Stomach (tissue), 9 donors: Measurements from ENCODE around the gene APMAP. TPM values are rescaled to one million over a fixed set of nuclear protein-coding genes. Genes with fewer than 3 reads are reported as not detected.

ENCODE experiments used
- DNase-seq, 2 donors: peaks; one replicate each; pipeline versions ENCODE4 v3.0.0 to v3.0.0-alpha.2; 2013 to 2019
- H3K27ac ChIP-seq, 5 donors: fragments of 200-600 bp in 4 of 5; sonication (generic) in 4 of 5; one replicate each; pipeline ENCODE4 v1.5.1; 2013 to 2019; ENCODE audit warnings: mild to moderate bottlenecking in 1 of 5, moderate library complexity in 1 of 5
- H3K27me3 ChIP-seq, 3 donors: fragments of 200-600 bp; sonication (generic); one replicate each; pipeline ENCODE4 v1.5.1; 2017 to 2019; ENCODE audit warnings: mixed run types in 1 of 3
- H3K36me3 ChIP-seq, 4 donors: fragments of 200-600 bp; sonication (generic); 1 replicate in 3 of 4; 2 replicates in 1 of 4; pipeline ENCODE4 v1.5.1; 2016 to 2019
- H3K4me1 ChIP-seq, 4 donors: fragments of 200-600 bp; sonication (generic); one replicate each; pipeline ENCODE4 v1.5.1; 2016 to 2019
- H3K4me3 ChIP-seq, 4 donors: fragments of 200-600 bp; sonication (generic) in 3 of 4; one replicate each; pipeline ENCODE4 v1.5.1; 2016 to 2019; ENCODE audit warnings: mild to moderate bottlenecking in 1 of 4
- H3K9me3 ChIP-seq, 4 donors: fragments of 200-600 bp; sonication (generic); one replicate each; pipeline ENCODE4 v1.5.1; 2016 to 2019
- CTCF ChIP-seq, 7 experiments: fragments of 450-650 bp in 4 of 7; fragments of 200-600 bp in 3 of 7; sonication (generic) in 3 of 7; IDR thresholded peaks; one replicate each; pipeline ENCODE4 v1.5.1; 2016 to 2019; ENCODE audit warnings: antibody characterized with exemption in 7 of 7, control low read depth in 2 of 7, mild to moderate bottlenecking in 1 of 7
- EP300 ChIP-seq: sonication (generic); formaldehyde crosslinking; IDR thresholded peaks from one replicate; pipeline ENCODE4 v1.6.1; 2017; ENCODE audit warnings: antibody characterized with exemption
- POLR2A ChIP-seq, 4 donors: fragments of 450-650 bp; IDR thresholded peaks; one replicate each; pipeline ENCODE4 v1.6.1; 2016; ENCODE audit warnings: antibody characterized with exemption in 4 of 4, control low read depth in 2 of 4, mild to moderate bottlenecking in 1 of 4, moderate library complexity in 1 of 4
- POLR2AphosphoS5 ChIP-seq, 3 donors: sonication (generic); formaldehyde crosslinking; IDR thresholded peaks; one replicate each; pipeline ENCODE4 v1.6.1; 2016; ENCODE audit warnings: antibody characterized with exemption in 3 of 3
- WGBS, 5 donors: extraction: QIAGEN DNeasy Blood & Tissue Kit in 3 of 5; methylation state at CpG; one replicate each; pipeline versions ENCODE4 v1.1.5 to v1.1.7; 2013 to 2018; 5-methylcytosine and 5-hydroxymethylcytosine counted together
- intact Hi-C: fragments of 100-400 bp; cut with DNase I; formaldehyde crosslinking; loops from one replicate; pipeline ENCODE4 v1.15.1; 2023; ENCODE audit warnings: low total_unique reads
- polyA plus RNA-seq, 3 donors: library from polyadenylated mRNA; stranded (reverse); fragments of 200-250 nt; gene quantifications; one replicate each; pipeline ENCODE4 v1.2.3, GENCODE V29; 2013
- total RNA-seq, 5 donors: library from RNA; depleted of rRNA; stranded (reverse); fragments of >200 nt; gene quantifications; one replicate each; pipeline versions ENCODE4 v1.1.0 to v1.2.3, GENCODE V29; 2014 to 2016
- donor health status: healthy with polysubstance abuse.
- donor health status: Bipolar disorder and iron deficiency.
- donor health status: healthy.

Gene APMAP
- total and polyA plus RNA-seq, 8 donors = 12.3 to 55.6 (median 32.1) TPM

- peak overlapping the region; percentile 71 to 84 (median 77) for H3K27ac ChIP-seq
- H3K4me1 ChIP-seq = peaks cover 61 to 82% (median 70%) of the 10 kb centered on the region in 4 donors
- peak overlapping the region in 1 of 4 donors; percentile 2 for H3K4me3 ChIP-seq
- intact Hi-C loops = no loop called here
- peaks cover 0 to 24% (median 21%) of the 10 kb centered on the region in 4 donors for H3K36me3 ChIP-seq
- 27 to 38% (median 31%) methylated on average over 6 of the region's 6 CpGs for WGBS, 5 donors
- H3K9me3 ChIP-seq = no peaks in the 10 kb centered on the region
- no peak for TF ChIP-seq POLR2A (IDR thresholded peaks at IDR 0.05)
- TF ChIP-seq POLR2AphosphoS5 (IDR thresholded peaks at IDR 0.05) = no peak
- no peak for TF ChIP-seq CTCF (IDR thresholded peaks at IDR 0.05)
- TF ChIP-seq EP300 = no peak
- no peaks in the 10 kb centered on the region for H3K27me3 ChIP-seq
- peak in 1 of 2 donors; percentile 60 for DNase-seq
Measured at GRCh38 chr20:25033265-25033923, 40.8 kb upstream of the APMAP start.

- Histone ChIP-seq H3K4me3 (peak overlapping the region in 1 of 4 donors; percentile 2), H3K27ac (peak overlapping the region; percentile 68 to 84 (median 77)), H3K9me3 (no peaks in the 10 kb centered on the region), H3K27me3 (no peaks in the 10 kb centered on the region), H3K4me1 (peaks cover 54 to 75% (median 63%) of the 10 kb centered on the region in 4 donors), H3K36me3 (peaks cover 0 to 27% (median 25%) of the 10 kb centered on the region in 4 donors)
- WGBS, 5 donors = 28 to 49% (median 38%) methylated on average over 28 to 29 of the region's 29 CpGs
- DNase-seq = peak; percentile 71 to 89
- TF ChIP-seq POLR2AphosphoS5 (IDR thresholded peaks at IDR 0.05) (peak in 1 of 3 donors; percentile 36), POLR2A (IDR thresholded peaks at IDR 0.05) (no peak)
- intact Hi-C loops = no loop called here
Measured at GRCh38 chr20:25032478-25033264, 40.1 kb upstream of the APMAP start.

- peaks cover 48 to 69% (median 57%) of the 10 kb centered on the region in 4 donors for H3K4me1 ChIP-seq
- intact Hi-C loops = no loop called here
- TF ChIP-seq CTCF (IDR thresholded peaks at IDR 0.05) (no peak), POLR2AphosphoS5 (IDR thresholded peaks at IDR 0.05) (no peak), EP300 (no peak), POLR2A (IDR thresholded peaks at IDR 0.05) (no peak)
- 87 to 98% (median 92%) methylated on average over 16 of the region's 16 CpGs for WGBS, 5 donors
- no peaks in the 10 kb centered on the region for H3K9me3 ChIP-seq
- DNase-seq = peak in 1 of 2 donors; percentile 51
- no peak overlapping the region for H3K4me3 ChIP-seq
- peaks cover 0 to 27% (median 25%) of the 10 kb centered on the region in 4 donors for H3K36me3 ChIP-seq
- peak overlapping the region; percentile 1 to 84 (median 77) for H3K27ac ChIP-seq
- no peaks in the 10 kb centered on the region for H3K27me3 ChIP-seq
Measured at GRCh38 chr20:25032065-25032477, 39.5 kb upstream of the APMAP start.

- Histone ChIP-seq H3K27me3 (no peaks in the 10 kb centered on the region), H3K9me3 (no peaks in the 10 kb centered on the region), H3K4me1 (peaks cover 40 to 63% (median 49%) of the 10 kb centered on the region in 4 donors), H3K4me3 (no peak overlapping the region), H3K27ac (no peak overlapping the region), H3K36me3 (peaks cover 0 to 29% (median 25%) of the 10 kb centered on the region in 4 donors)
- DNase-seq = no peak
- intact Hi-C loops = no loop called here
- 75 to 92% (median 80%) methylated on average over 3 of the region's 3 CpGs for WGBS, 5 donors
- no peak for TF ChIP-seq POLR2A (IDR thresholded peaks at IDR 0.05)
Measured at GRCh38 chr20:25031241-25031640, 38.7 kb upstream of the APMAP start.

- H3K4me1 ChIP-seq = peaks cover 35 to 59% (median 47%) of the 10 kb centered on the region in 4 donors
- H3K4me3 ChIP-seq = no peak overlapping the region
- 90 to 94% (median 93%) methylated on average over 8 of the region's 8 CpGs for WGBS, 5 donors
- no peak for DNase-seq
- intact Hi-C loops = no loop called here
- no peaks in the 10 kb centered on the region for H3K27me3 ChIP-seq
- peaks cover 0 to 34% (median 27%) of the 10 kb centered on the region in 4 donors for H3K36me3 ChIP-seq
- TF ChIP-seq EP300 = no peak
- TF ChIP-seq CTCF (IDR thresholded peaks at IDR 0.05) = no peak
- no peak for TF ChIP-seq POLR2AphosphoS5 (IDR thresholded peaks at IDR 0.05)
- H3K27ac ChIP-seq = no peak overlapping the region
- H3K9me3 ChIP-seq = no peaks in the 10 kb centered on the region
Measured at GRCh38 chr20:25030649-25031207, 38.2 kb upstream of the APMAP start.
